HepG2 (cell line): ENCODE measurements around the gene TMEM156. TPM values are rescaled to one million over a fixed set of nuclear protein-coding genes. Genes with fewer than 3 reads are reported as not detected.

Experiments used
- ATAC-seq: fragments of 200-7000 bp; cut with Tn5 transposase; 3 replicates; pipeline ENCODE4 v1.9.1; 2020; ENCODE audit warnings: mild to moderate bottlenecking, moderate library complexity
- BruUV-seq: library from RNA; stranded (reverse); fragments of 400-500 nt; replicated peaks from 2 replicates; lab custom pipeline; 2021; lab: Mats Ljungman, UMichigan
- CTCF ChIA-PET: fragments of 300-600 bp; formaldehyde crosslinking; extraction: SDS; loops from one replicate; lab custom pipeline; 2021; ENCODE audit warnings: low total read pairs, inconsistent platforms, low intra/inter-chr PET ratio; lab: Yijun Ruan, JAX
- POLR2A ChIA-PET: fragments of 350-600 bp; sonication (Branson Sonifier 250); formaldehyde crosslinking; loops from one replicate; lab custom pipeline; 2020; ENCODE audit warnings: antibody characterized with exemption, inconsistent platforms; lab: Yijun Ruan, JAX
- DNase-seq: peaks from one replicate; pipeline ENCODE4 v3.0.0-alpha.2; 2015; ENCODE audit warnings: low spot score
- FAIRE-seq: peaks from 3 replicates; lab custom pipeline; 2011; peaks lifted over from hg19 to GRCh38; lab: Jason Lieb, UNC
- H2AFZ ChIP-seq: one replicate; pipeline ENCODE4 v1.6.1; 2011; ENCODE audit warnings: low read length, inconsistent platforms
- H3K27ac ChIP-seq: fragments of 300-600 bp; 3 replicates; pipeline ENCODE4 v1.8.0; 2011; ENCODE audit warnings: mixed run types, mild to moderate bottlenecking, mixed read lengths, low read length, inconsistent platforms; ENCODE audit not compliant: insufficient read depth; ENCODE audit errors: extremely low read length
- H3K27me3 ChIP-seq, 2 experiments: fragments of 200-600 bp in 1 of 2; 2 replicates in 1 of 2; 3 replicates in 1 of 2; pipeline versions ENCODE4 v1.6.0 to v1.8.0; 2011; ENCODE audit warnings: low read length in 2 of 2, mild to moderate bottlenecking in 2 of 2, moderate library complexity in 2 of 2, inconsistent platforms in 1 of 2; ENCODE audit not compliant: insufficient read depth in 2 of 2, control insufficient read depth in 1 of 2
- H3K36me3 ChIP-seq, 2 experiments: fragments of 200-600 bp in 1 of 2; replicated peaks in 1 of 2; 2 replicates in 1 of 2; 3 replicates in 1 of 2; pipeline versions ENCODE4 v1.5.1 to v1.8.0; 2011; ENCODE audit warnings: low read length in 2 of 2, inconsistent platforms in 1 of 2; ENCODE audit not compliant: insufficient read depth in 2 of 2, control insufficient read depth in 1 of 2
- H3K4me1 ChIP-seq: 2 replicates; pipeline ENCODE4 v1.5.1; 2012; ENCODE audit warnings: low read length, inconsistent platforms; ENCODE audit not compliant: insufficient read depth
- H3K4me2 ChIP-seq: 2 replicates; pipeline ENCODE4 v1.6.0; 2011; ENCODE audit warnings: low read depth, low read length, inconsistent platforms
- H3K4me3 ChIP-seq, 3 experiments: fragments of 200-600 bp in 1 of 3; sonication (generic), shearing (Covaris generic) in 1 of 3; replicated peaks in 1 of 3; 2 replicates each; pipeline ENCODE4 v1.5.1; 2011 to 2016; ENCODE audit warnings: low read length in 3 of 3, inconsistent platforms in 2 of 3, low read depth in 2 of 3, mild to moderate bottlenecking in 2 of 3, control low read depth in 1 of 3, mixed read lengths in 1 of 3; ENCODE audit not compliant: insufficient read depth in 1 of 3
- H3K79me2 ChIP-seq: one replicate; pipeline ENCODE4 v1.6.1; 2011; ENCODE audit warnings: low read length, inconsistent platforms; ENCODE audit not compliant: insufficient read depth
- H3K9ac ChIP-seq: 2 replicates; pipeline ENCODE4 v1.6.0; 2011; ENCODE audit warnings: mild to moderate bottlenecking, low read depth, low read length, inconsistent platforms; ENCODE audit not compliant: insufficient read depth
- H3K9me3 ChIP-seq: 2 replicates; pipeline ENCODE4 v1.5.1; 2012; ENCODE audit warnings: mild to moderate bottlenecking, low read length
- H4K20me1 ChIP-seq: 2 replicates; pipeline ENCODE4 v1.6.0; 2011; ENCODE audit warnings: inconsistent platforms, mild to moderate bottlenecking, low read length, moderate library complexity; ENCODE audit not compliant: insufficient read depth
- ETS1 ChIP-seq: sonication (generic); formaldehyde crosslinking; IDR thresholded peaks from 2 replicates; pipeline ENCODE4 v1.4.0; 2020; ENCODE audit warnings: missing genetic modification reagents
- FOXP1 ChIP-seq, 2 experiments: fragments of 450-650 bp in 1 of 2; IDR thresholded peaks; 2 replicates each; pipeline ENCODE4 v1.6.1; 2017 to 2018; ENCODE audit warnings: antibody characterized with exemption in 1 of 2
- GATAD2A ChIP-seq: IDR thresholded peaks from 2 replicates; pipeline ENCODE4 v1.6.1; 2016
- HOXD1 ChIP-seq: sonication (generic); formaldehyde crosslinking; IDR thresholded peaks from 2 replicates; pipeline ENCODE4 v1.5.0; 2020; ENCODE audit warnings: missing genetic modification reagents
- NCOR1 ChIP-seq: fragments of 200-600 bp; sonication (generic); IDR thresholded peaks from 2 replicates; pipeline ENCODE4 v1.7.0; 2017; ENCODE audit warnings: antibody characterized with exemption, low read length, borderline replicate concordance
- NFYB ChIP-seq: sonication (generic); formaldehyde crosslinking; IDR thresholded peaks from 2 replicates; pipeline ENCODE4 v1.4.0; 2020; ENCODE audit warnings: missing genetic modification reagents
- RXRB ChIP-seq: IDR thresholded peaks from 2 replicates; pipeline ENCODE4 v1.6.1; 2016; ENCODE audit warnings: borderline replicate concordance, missing genetic modification reagents, missing compliant biosample characterization
- SATB2 ChIP-seq: sonication (generic); formaldehyde crosslinking; IDR thresholded peaks from 2 replicates; pipeline ENCODE4 v1.5.0; 2020; ENCODE audit warnings: missing genetic modification reagents
- SIX4 ChIP-seq: sonication (generic); formaldehyde crosslinking; IDR thresholded peaks from 2 replicates; pipeline ENCODE4 v1.4.0; 2020; ENCODE audit warnings: missing genetic modification reagents
- SP1 ChIP-seq, 2 experiments: fragments of 450-650 bp in 1 of 2; sonication (generic) in 1 of 2; formaldehyde crosslinking in 1 of 2; IDR thresholded peaks; 2 replicates each; pipeline versions ENCODE4 v1.4.0 to v1.6.1; 2016 to 2020; ENCODE audit warnings: missing genetic modification reagents in 1 of 2
- ZBTB1 ChIP-seq: sonication (generic); formaldehyde crosslinking; IDR thresholded peaks from 2 replicates; pipeline ENCODE4 v1.4.0; 2020; ENCODE audit warnings: missing genetic modification reagents, borderline replicate concordance
- ZFP36L2 ChIP-seq: sonication (generic); formaldehyde crosslinking; IDR thresholded peaks from 2 replicates; pipeline ENCODE4 v1.4.0; 2020; ENCODE audit warnings: missing genetic modification reagents
- ZIK1 ChIP-seq: sonication (generic); formaldehyde crosslinking; IDR thresholded peaks from 2 replicates; pipeline ENCODE4 v1.5.0; 2020; ENCODE audit warnings: mild to moderate bottlenecking, low read depth, missing genetic modification reagents, borderline replicate concordance
- ZKSCAN5 ChIP-seq: sonication (generic); formaldehyde crosslinking; IDR thresholded peaks from 2 replicates; pipeline ENCODE4 v1.5.1; 2020; ENCODE audit warnings: mild to moderate bottlenecking, missing genetic modification reagents
- ZNF232 ChIP-seq: sonication (generic); formaldehyde crosslinking; IDR thresholded peaks from 2 replicates; pipeline ENCODE4 v1.4.0; 2020; ENCODE audit warnings: missing genetic modification reagents, borderline replicate concordance
- ZNF234 ChIP-seq: sonication (generic); formaldehyde crosslinking; conservative IDR thresholded peaks from 2 replicates; pipeline ENCODE4 v1.5.1; 2020; ENCODE audit warnings: mild to moderate bottlenecking, missing genetic modification reagents
- ZNF282 ChIP-seq: fragments of 450-650 bp; IDR thresholded peaks from 2 replicates; pipeline ENCODE4 v1.6.1; 2018; ENCODE audit not compliant: partially characterized antibody
- WGBS: methylation state at CpG from one replicate; pipeline ENCODE4 v1.1.6; 2017; ENCODE audit warnings: low lambda C conversion rate; 5-methylcytosine and 5-hydroxymethylcytosine counted together
- in situ Hi-C: cut with HindIII; loops from 2 replicates; pipeline ENCODE4 v1.10.0; 2017; ENCODE audit warnings: low pct_unique_long_range_greater_than_20kb; ENCODE audit not compliant: extremely low pct_ligation_motif_present
- intact Hi-C: fragments of 100-400 bp; cut with micrococcal nuclease; formaldehyde crosslinking; loops from one replicate; pipeline ENCODE4 v1.10.0; 2022; ENCODE audit not compliant: unreplicated experiment
- polyA plus RNA-seq, 8 experiments: library from polyadenylated mRNA; depleted of rRNA in 3 of 8; stranded (reverse) in 7 of 8; unstranded in 1 of 8; fragments of >200 nt; fragmentation: Illumina TruSeq in 4 of 8; extraction: Trizol in 4 of 8; gene quantifications; 2 replicates each; pipeline versions ENCODE4 v1.2.1 to v1.2.3, GENCODE V29; 2011 to 2016; ENCODE audit warnings: low read depth in 4 of 8, missing spikeins in 1 of 8, mixed read lengths in 1 of 8; ENCODE audit not compliant: insufficient read depth in 1 of 8
- total RNA-seq, 5 experiments: library from RNA; depleted of rRNA; stranded (reverse); fragments of >200 nt; fragmentation: Illumina TruSeq; extraction: Trizol; gene quantifications; 2 replicates each; pipeline ENCODE4 v1.2.3, GENCODE V29; 2016; ENCODE audit warnings: low read depth in 1 of 5
- TF ChIP-seq, protein P1 (sequence below): sonication (generic); formaldehyde crosslinking; IDR thresholded peaks from 2 replicates; pipeline ENCODE4 v1.4.0; 2020; ENCODE audit warnings: mild to moderate bottlenecking, missing genetic modification reagents

The TMEM156 gene
- total and polyA plus RNA-seq, 2 of the 13 experiments (the other 11 are each of a cell fraction or from before 2014, with no cell fraction given): 1.6 TPM; not detected in 1

GRCh38 chr4:38928568-38928967, 103.6 kb downstream of the TMEM156 start:
- Histone ChIP-seq H3K36me3 (peaks cover 31 to 74% of the 10 kb centered on the region in 2 experiments), H3K27me3 (no peaks in the 10 kb centered on the region)
- TF ChIP-seq ZNF282 (no peak), GATAD2A (CRISPR knock-in tag) (no peak), ZFP36L2 (no peak), FOXP1 (IDR thresholded peaks at IDR 0.05) (no peak), FOXP1 (CRISPR knock-in tag; IDR thresholded peaks at IDR 0.05) (no peak), RXRB (CRISPR knock-in tag) (no peak), HOXD1 (CRISPR knock-in tag) (no peak), ETS1 (no peak), SIX4 (CRISPR knock-in tag) (no peak), ZIK1 (CRISPR knock-in tag) (no peak), ZKSCAN5 (CRISPR knock-in tag) (no peak), ZNF232 (CRISPR knock-in tag) (no peak), NCOR1 (no peak), ZNF234 (CRISPR knock-in tag) (no peak), SP1 (IDR thresholded peaks at IDR 0.05) (no peak), SP1 (CRISPR knock-in tag; IDR thresholded peaks at IDR 0.05) (no peak), ZBTB1 (CRISPR knock-in tag) (no peak), SATB2 (no peak), NFYB (CRISPR knock-in tag) (no peak)
- TF ChIP-seq, protein P1, sequence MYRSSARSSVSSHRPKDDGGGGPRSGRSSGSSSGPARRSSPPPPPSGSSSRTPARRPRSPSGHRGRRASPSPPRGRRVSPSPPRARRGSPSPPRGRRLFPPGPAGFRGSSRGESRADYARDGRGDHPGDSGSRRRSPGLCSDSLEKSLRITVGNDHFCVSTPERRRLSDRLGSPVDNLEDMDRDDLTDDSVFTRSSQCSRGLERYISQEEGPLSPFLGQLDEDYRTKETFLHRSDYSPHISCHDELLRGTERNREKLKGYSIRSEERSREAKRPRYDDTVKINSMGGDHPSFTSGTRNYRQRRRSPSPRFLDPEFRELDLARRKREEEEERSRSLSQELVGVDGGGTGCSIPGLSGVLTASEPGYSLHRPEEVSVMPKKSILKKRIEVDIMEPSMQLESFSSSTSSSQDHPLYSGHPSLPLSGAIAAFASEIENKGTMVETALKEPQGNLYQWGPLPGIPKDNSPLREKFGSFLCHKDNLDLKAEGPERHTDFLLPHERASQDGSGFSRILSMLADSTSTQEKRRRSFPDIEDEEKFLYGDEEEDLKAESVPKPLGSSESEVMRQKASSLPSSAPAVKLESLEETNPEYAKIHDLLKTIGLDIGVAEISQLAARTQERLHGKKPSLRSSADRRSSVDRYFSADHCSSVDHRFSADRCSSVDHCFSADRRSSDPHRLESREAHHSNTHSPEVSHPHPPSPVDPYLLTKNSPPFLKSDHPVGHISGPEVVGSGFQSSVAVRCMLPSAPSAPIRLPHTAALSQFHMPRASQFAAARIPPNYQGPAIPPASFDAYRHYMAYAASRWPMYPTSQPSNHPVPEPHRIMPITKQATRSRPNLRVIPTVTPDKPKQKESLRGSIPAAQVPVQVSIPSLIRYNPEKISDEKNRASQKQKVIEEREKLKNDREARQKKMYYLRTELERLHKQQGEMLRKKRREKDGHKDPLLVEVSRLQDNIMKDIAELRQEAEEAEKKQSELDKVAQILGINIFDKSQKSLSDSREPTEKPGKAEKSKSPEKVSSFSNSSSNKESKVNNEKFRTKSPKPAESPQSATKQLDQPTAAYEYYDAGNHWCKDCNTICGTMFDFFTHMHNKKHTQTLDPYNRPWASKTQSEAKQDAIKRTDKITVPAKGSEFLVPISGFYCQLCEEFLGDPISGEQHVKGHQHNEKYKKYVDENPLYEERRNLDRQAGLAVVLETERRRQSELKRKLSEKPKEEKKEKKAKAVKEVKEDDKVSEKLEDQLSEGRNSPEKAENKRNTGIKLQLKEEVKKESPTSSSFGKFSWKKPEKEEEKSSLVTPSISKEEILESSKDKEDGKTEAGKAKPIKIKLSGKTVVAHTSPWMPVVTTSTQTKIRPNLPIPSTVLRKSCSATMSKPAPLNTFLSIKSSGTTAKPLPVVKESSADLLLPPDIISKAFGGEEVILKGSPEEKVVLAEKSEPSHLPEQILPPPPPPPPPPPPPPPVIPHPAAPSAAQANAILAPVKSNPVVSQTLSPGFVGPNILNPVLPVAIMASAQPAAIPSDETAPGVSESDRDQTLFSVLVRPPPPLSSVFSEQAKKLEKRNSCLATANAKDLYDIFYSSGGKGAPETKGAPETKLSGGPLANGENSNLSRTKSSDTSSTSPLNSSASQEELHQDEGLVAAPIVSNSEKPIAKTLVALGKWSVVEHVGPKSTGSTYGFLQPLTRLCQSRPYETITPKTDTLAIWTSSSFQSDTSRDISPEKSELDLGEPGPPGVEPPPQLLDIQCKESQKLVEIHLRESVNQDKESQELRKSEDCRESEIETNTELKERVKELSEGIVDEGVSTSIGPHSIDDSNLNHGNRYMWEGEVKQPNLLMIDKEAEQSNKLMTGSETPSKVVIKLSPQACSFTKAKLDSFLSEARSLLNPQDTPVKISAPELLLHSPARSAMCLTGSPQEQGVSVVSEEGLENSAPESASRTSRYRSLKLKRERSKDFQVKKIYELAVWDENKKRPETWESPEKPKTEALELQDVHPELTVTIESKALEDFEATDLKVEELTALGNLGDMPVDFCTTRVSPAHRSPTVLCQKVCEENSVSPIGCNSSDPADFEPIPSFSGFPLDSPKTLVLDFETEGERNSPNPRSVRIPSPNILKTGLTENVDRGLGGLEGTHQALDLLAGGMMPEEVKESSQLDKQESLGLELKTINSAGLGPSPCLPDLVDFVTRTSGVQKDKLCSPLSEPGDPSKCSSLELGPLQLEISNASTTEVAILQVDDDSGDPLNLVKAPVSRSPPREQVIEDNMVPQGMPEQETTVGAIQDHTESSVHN (CRISPR knock-in tag): no peak
- TF ChIP-seq, all 625 proteins: peak for 0
- CTCF ChIA-PET: no interaction called here
- Histone ChIP-seq H4K20me1 (no peaks in the 10 kb centered on the region), H3K27ac (no peak overlapping the region), H3K9me3 (no peaks in the 10 kb centered on the region), H3K9ac (no peak overlapping the region), H3K4me1 (peaks cover 15% of the 10 kb centered on the region), H3K4me2 (no peak overlapping the region), H3K79me2 (no peaks in the 10 kb centered on the region), H2AFZ (no peak overlapping the region), H3K4me3 (no peak overlapping the region)
- intact Hi-C loops (no loop called here), in situ Hi-C loops (no loop called here)
- no peak for ATAC-seq
- POLR2A ChIA-PET: no interaction called here
- no peak for DNase-seq
- no peak for FAIRE-seq
- 96% methylated on average over 3 of the region's 3 CpGs for WGBS
- no TSS peak for BruUV-seq
